H1 (cell line): ENCODE measurements around the gene MPEG1. TPM values are rescaled to one million over a fixed set of nuclear protein-coding genes. Genes with fewer than 3 reads are reported as not detected.

Source experiments
- EP300 ChIP-seq, 2 experiments: IDR thresholded peaks; 1 replicate in 1 of 2; 2 replicates in 1 of 2; pipeline ENCODE4 v1.6.1; 2011 to 2012; ENCODE audit warnings: low read depth in 2 of 2, low read length in 2 of 2, mild to moderate bottlenecking in 2 of 2, borderline replicate concordance in 1 of 2, inconsistent platforms in 1 of 2, moderate library complexity in 1 of 2
- GABPA ChIP-seq: IDR thresholded peaks from 2 replicates; pipeline ENCODE4 v1.6.1; 2011; ENCODE audit warnings: mild to moderate bottlenecking, low read length, moderate library complexity, borderline replicate concordance; ENCODE audit not compliant: insufficient read depth
- KDM1A ChIP-seq: fragments of 200-600, 300-600 bp; sonication (generic); IDR thresholded peaks from 2 replicates; pipeline ENCODE4 v1.7.1; 2016; ENCODE audit warnings: mild to moderate bottlenecking, low read length, borderline replicate concordance
- MAFK ChIP-seq: IDR thresholded peaks from 2 replicates; pipeline ENCODE4 v1.6.1; 2012; ENCODE audit warnings: low read depth, mild to moderate bottlenecking, improper control_type of control experiment, low read length
- SUZ12 ChIP-seq: fragments of 200-600 bp; sonication (generic); IDR thresholded peaks from 2 replicates; pipeline ENCODE4 v1.6.1; 2012; ENCODE audit warnings: mild to moderate bottlenecking, inconsistent platforms, low read length, moderate library complexity, mixed read lengths
- polyA plus RNA-seq, 7 experiments: library from polyadenylated mRNA; depleted of rRNA in 3 of 7; stranded (reverse) in 5 of 7; unstranded in 2 of 7; fragments of >200 nt in 5 of 7; fragments of 200-250 nt in 2 of 7; gene quantifications; 1 replicate in 5 of 7; 2 replicates in 1 of 7; 4 replicates in 1 of 7; pipeline versions ENCODE4 v1.2.1 to v1.2.3, GENCODE V29; 2011 to 2013; ENCODE audit warnings: missing spikeins in 2 of 7, mixed read lengths in 2 of 7
- total RNA-seq: library from RNA; stranded (reverse); fragmentation: NEBNext Ultra II Directional; extraction: Animal tissue kit (Norgen Biotek cat#: 25700); gene quantifications from 2 replicates; pipeline ENCODE4 v1.2.1, GENCODE V29; 2021
- TF ChIP-seq, protein P1 (sequence below): fragments of 300-600 bp; sonication (generic); IDR thresholded peaks from 2 replicates; pipeline ENCODE4 v1.7.1; 2012; ENCODE audit warnings: low read length, moderate library complexity, mild to moderate bottlenecking, inconsistent platforms; ENCODE audit not compliant: insufficient replicate concordance
- TF ChIP-seq, protein P2 (sequence below): IDR thresholded peaks from 2 replicates; pipeline ENCODE4 v1.6.1; 2012; ENCODE audit warnings: inconsistent platforms
- TF ChIP-seq, protein P3 (sequence below): IDR thresholded peaks from 2 replicates; pipeline ENCODE4 v1.6.1; 2011; ENCODE audit warnings: low read depth, mild to moderate bottlenecking, low read length; ENCODE audit not compliant: insufficient read depth

Gene MPEG1
- total and polyA plus RNA-seq, 2 of the 8 experiments (the other 6 are each of a cell fraction or from before 2014, with no cell fraction given) = not detected

GRCh38 chr11:59171508-59172322 is 41.0 kb downstream of the MPEG1 start, which contains the start of gene DTX4 (continued):
- TF ChIP-seq, protein P1, sequence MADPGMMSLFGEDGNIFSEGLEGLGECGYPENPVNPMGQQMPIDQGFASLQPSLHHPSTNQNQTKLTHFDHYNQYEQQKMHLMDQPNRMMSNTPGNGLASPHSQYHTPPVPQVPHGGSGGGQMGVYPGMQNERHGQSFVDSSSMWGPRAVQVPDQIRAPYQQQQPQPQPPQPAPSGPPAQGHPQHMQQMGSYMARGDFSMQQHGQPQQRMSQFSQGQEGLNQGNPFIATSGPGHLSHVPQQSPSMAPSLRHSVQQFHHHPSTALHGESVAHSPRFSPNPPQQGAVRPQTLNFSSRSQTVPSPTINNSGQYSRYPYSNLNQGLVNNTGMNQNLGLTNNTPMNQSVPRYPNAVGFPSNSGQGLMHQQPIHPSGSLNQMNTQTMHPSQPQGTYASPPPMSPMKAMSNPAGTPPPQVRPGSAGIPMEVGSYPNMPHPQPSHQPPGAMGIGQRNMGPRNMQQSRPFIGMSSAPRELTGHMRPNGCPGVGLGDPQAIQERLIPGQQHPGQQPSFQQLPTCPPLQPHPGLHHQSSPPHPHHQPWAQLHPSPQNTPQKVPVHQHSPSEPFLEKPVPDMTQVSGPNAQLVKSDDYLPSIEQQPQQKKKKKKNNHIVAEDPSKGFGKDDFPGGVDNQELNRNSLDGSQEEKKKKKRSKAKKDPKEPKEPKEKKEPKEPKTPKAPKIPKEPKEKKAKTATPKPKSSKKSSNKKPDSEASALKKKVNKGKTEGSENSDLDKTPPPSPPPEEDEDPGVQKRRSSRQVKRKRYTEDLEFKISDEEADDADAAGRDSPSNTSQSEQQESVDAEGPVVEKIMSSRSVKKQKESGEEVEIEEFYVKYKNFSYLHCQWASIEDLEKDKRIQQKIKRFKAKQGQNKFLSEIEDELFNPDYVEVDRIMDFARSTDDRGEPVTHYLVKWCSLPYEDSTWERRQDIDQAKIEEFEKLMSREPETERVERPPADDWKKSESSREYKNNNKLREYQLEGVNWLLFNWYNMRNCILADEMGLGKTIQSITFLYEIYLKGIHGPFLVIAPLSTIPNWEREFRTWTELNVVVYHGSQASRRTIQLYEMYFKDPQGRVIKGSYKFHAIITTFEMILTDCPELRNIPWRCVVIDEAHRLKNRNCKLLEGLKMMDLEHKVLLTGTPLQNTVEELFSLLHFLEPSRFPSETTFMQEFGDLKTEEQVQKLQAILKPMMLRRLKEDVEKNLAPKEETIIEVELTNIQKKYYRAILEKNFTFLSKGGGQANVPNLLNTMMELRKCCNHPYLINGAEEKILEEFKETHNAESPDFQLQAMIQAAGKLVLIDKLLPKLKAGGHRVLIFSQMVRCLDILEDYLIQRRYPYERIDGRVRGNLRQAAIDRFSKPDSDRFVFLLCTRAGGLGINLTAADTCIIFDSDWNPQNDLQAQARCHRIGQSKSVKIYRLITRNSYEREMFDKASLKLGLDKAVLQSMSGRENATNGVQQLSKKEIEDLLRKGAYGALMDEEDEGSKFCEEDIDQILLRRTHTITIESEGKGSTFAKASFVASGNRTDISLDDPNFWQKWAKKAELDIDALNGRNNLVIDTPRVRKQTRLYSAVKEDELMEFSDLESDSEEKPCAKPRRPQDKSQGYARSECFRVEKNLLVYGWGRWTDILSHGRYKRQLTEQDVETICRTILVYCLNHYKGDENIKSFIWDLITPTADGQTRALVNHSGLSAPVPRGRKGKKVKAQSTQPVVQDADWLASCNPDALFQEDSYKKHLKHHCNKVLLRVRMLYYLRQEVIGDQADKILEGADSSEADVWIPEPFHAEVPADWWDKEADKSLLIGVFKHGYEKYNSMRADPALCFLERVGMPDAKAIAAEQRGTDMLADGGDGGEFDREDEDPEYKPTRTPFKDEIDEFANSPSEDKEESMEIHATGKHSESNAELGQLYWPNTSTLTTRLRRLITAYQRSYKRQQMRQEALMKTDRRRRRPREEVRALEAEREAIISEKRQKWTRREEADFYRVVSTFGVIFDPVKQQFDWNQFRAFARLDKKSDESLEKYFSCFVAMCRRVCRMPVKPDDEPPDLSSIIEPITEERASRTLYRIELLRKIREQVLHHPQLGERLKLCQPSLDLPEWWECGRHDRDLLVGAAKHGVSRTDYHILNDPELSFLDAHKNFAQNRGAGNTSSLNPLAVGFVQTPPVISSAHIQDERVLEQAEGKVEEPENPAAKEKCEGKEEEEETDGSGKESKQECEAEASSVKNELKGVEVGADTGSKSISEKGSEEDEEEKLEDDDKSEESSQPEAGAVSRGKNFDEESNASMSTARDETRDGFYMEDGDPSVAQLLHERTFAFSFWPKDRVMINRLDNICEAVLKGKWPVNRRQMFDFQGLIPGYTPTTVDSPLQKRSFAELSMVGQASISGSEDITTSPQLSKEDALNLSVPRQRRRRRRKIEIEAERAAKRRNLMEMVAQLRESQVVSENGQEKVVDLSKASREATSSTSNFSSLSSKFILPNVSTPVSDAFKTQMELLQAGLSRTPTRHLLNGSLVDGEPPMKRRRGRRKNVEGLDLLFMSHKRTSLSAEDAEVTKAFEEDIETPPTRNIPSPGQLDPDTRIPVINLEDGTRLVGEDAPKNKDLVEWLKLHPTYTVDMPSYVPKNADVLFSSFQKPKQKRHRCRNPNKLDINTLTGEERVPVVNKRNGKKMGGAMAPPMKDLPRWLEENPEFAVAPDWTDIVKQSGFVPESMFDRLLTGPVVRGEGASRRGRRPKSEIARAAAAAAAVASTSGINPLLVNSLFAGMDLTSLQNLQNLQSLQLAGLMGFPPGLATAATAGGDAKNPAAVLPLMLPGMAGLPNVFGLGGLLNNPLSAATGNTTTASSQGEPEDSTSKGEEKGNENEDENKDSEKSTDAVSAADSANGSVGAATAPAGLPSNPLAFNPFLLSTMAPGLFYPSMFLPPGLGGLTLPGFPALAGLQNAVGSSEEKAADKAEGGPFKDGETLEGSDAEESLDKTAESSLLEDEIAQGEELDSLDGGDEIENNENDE = no peak
- TF ChIP-seq, protein P2, sequence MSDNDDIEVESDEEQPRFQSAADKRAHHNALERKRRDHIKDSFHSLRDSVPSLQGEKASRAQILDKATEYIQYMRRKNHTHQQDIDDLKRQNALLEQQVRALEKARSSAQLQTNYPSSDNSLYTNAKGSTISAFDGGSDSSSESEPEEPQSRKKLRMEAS = peak; percentile 88
- TF ChIP-seq MAFK = no peak
- TF ChIP-seq SUZ12 = peak; percentile 22; the same call in 1 of the 2 replicates
- TF ChIP-seq KDM1A = no peak
- TF ChIP-seq GABPA = no peak
- TF ChIP-seq, protein P3, sequence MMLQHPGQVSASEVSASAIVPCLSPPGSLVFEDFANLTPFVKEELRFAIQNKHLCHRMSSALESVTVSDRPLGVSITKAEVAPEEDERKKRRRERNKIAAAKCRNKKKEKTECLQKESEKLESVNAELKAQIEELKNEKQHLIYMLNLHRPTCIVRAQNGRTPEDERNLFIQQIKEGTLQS = peak; percentile 64
- peak in 1 of 2 experiments; percentile 67; a peak in 1 of 3 replicates for TF ChIP-seq EP300 (IDR thresholded peaks at IDR 0.05; ENCODE audit: borderline replicate concordance in 1 of 2, low read depth in 2 of 2, low read length in 2 of 2)
